HepG2 (cell line): ENCODE measurements around the gene ISOC2. TPM values are rescaled to one million over a fixed set of nuclear protein-coding genes. Genes with fewer than 3 reads are reported as not detected.

ENCODE experiments used
- BCLAF1 ChIP-seq: fragments of 450-650 bp; IDR thresholded peaks from 2 replicates; pipeline ENCODE4 v1.6.1; 2017; ENCODE audit warnings: mild to moderate bottlenecking
- CENPX ChIP-seq: sonication (generic); formaldehyde crosslinking; IDR thresholded peaks from 2 replicates; pipeline ENCODE4 v1.9.0; 2021; ENCODE audit warnings: mild to moderate bottlenecking, missing genetic modification reagents, moderate library complexity
- FOXO4 ChIP-seq: sonication (generic); formaldehyde crosslinking; conservative IDR thresholded peaks from 2 replicates; pipeline ENCODE4 v1.8.1; 2023; ENCODE audit warnings: missing genetic modification reagents
- ISL2 ChIP-seq: sonication (generic); formaldehyde crosslinking; IDR thresholded peaks from 2 replicates; pipeline ENCODE4 v1.5.0; 2020; ENCODE audit warnings: missing genetic modification reagents
- JUN ChIP-seq: sonication (generic); formaldehyde crosslinking; IDR thresholded peaks from 2 replicates; pipeline ENCODE4 v1.4.0; 2020; ENCODE audit warnings: mild to moderate bottlenecking, missing genetic modification reagents
- MAFF ChIP-seq: IDR thresholded peaks from 2 replicates; pipeline ENCODE4 v1.6.1; 2011; ENCODE audit warnings: low read depth, low read length, improper control_type of control experiment
- NFKBIZ ChIP-seq: IDR thresholded peaks from 2 replicates; pipeline ENCODE4 v1.6.1; 2018; ENCODE audit warnings: missing genetic modification reagents, missing compliant biosample characterization
- NONO ChIP-seq, 2 experiments: fragments of 450-650 bp in 1 of 2; sonication (generic) in 1 of 2; formaldehyde crosslinking in 1 of 2; IDR thresholded peaks in 1 of 2; conservative IDR thresholded peaks in 1 of 2; 2 replicates each; pipeline versions ENCODE4 v1.6.1 to v1.8.0; 2017 to 2022; ENCODE audit warnings: mild to moderate bottlenecking in 1 of 2, missing genetic modification reagents in 1 of 2, moderate library complexity in 1 of 2
- REXO4 ChIP-seq: sonication (generic); formaldehyde crosslinking; IDR thresholded peaks from 2 replicates; pipeline ENCODE4 v1.8.0; 2022; ENCODE audit warnings: missing genetic modification reagents, mild to moderate bottlenecking, borderline replicate concordance
- SYNCRIP ChIP-seq: fragments of 200-400 bp; formaldehyde crosslinking; IDR thresholded peaks from 2 replicates; pipeline ENCODE4 v1.6.1; 2018; ENCODE audit warnings: mild to moderate bottlenecking, low read depth, low read length; ENCODE audit not compliant: insufficient read depth
- U2AF2 ChIP-seq: fragments of 200-400 bp; formaldehyde crosslinking; IDR thresholded peaks from 2 replicates; pipeline ENCODE4 v1.6.1; 2017; ENCODE audit warnings: low read depth, mild to moderate bottlenecking, low read length
- WIZ ChIP-seq: sonication (generic); formaldehyde crosslinking; IDR thresholded peaks from 2 replicates; pipeline ENCODE4 v1.5.1; 2020; ENCODE audit warnings: mild to moderate bottlenecking, missing genetic modification reagents
- ZNF382 ChIP-seq: sonication (generic); formaldehyde crosslinking; IDR thresholded peaks from 2 replicates; pipeline ENCODE4 v1.5.0; 2020; ENCODE audit warnings: missing genetic modification reagents, mild to moderate bottlenecking, borderline replicate concordance
- ZNF496 ChIP-seq: sonication (generic); formaldehyde crosslinking; IDR thresholded peaks from 2 replicates; pipeline ENCODE4 v1.8.1; 2023; ENCODE audit warnings: mild to moderate bottlenecking, moderate library complexity, missing genetic modification reagents; ENCODE audit not compliant: insufficient replicate concordance
- polyA plus RNA-seq, 8 experiments: library from polyadenylated mRNA; depleted of rRNA in 3 of 8; stranded (reverse) in 7 of 8; unstranded in 1 of 8; fragments of >200 nt; fragmentation: Illumina TruSeq in 4 of 8; extraction: Trizol in 4 of 8; gene quantifications; 2 replicates each; pipeline versions ENCODE4 v1.2.1 to v1.2.3, GENCODE V29; 2011 to 2016; ENCODE audit warnings: low read depth in 4 of 8, missing spikeins in 1 of 8, mixed read lengths in 1 of 8; ENCODE audit not compliant: insufficient read depth in 1 of 8
- total RNA-seq, 5 experiments: library from RNA; depleted of rRNA; stranded (reverse); fragments of >200 nt; fragmentation: Illumina TruSeq; extraction: Trizol; gene quantifications; 2 replicates each; pipeline ENCODE4 v1.2.3, GENCODE V29; 2016; ENCODE audit warnings: low read depth in 1 of 5
- TF ChIP-seq, protein P1 (sequence below): sonication (generic); formaldehyde crosslinking; IDR thresholded peaks from 2 replicates; pipeline ENCODE4 v1.4.0; 2020; ENCODE audit warnings: mild to moderate bottlenecking, missing genetic modification reagents
- TF ChIP-seq, protein P2 (sequence below): sonication (generic); formaldehyde crosslinking; IDR thresholded peaks from 2 replicates; pipeline ENCODE4 v1.4.0; 2020; ENCODE audit warnings: missing genetic modification reagents
- TF ChIP-seq, protein P3 (sequence below): sonication (generic); formaldehyde crosslinking; IDR thresholded peaks from 2 replicates; pipeline ENCODE4 v1.5.1; 2020; ENCODE audit warnings: mild to moderate bottlenecking, missing genetic modification reagents, moderate library complexity

The ISOC2 gene
- total and polyA plus RNA-seq, 2 of the 13 experiments (the other 11 are each of a cell fraction or from before 2014, with no cell fraction given): 76.8 to 105 TPM

DNA sequence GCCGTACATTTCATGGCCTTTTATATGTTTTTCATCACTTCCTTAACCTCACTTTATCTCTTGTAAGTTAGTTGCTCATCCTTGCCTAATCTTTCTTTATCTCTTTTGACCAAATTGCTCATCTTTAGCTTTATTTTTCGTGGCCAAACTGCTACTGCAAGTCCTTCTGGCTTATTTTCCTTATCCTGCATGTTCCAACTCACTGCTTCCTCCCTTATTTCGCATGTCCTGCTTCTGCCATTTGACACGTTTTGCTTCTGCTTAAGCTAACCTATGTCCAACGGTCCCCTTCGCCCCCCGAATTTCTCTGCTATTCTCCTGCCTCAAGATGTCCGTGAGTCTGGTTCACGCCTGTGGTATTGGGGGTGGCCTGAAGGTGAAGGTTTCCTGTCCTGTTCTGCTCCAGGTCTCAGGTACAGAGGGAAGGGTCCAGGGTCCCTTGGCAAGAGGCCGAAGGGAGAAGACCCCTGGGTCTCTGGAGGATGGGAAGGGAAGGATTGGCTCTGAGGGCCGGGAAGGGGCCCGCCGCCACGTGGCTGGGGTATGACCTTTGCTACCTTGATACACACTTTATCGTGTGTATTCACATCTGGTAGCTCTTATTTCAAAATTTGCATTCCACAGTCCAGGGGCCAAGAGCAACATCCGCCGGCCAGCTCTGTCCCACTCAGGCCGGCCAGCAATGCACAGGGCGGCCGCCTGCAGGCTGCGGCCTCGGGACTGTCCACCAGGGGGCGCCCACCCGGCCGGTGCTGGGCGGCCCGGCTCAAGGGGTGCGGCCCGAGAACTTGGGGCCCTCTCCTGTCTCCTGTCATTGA is 6.0 kb upstream of the ISOC2 start (continued):
- TF ChIP-seq, protein P1, sequence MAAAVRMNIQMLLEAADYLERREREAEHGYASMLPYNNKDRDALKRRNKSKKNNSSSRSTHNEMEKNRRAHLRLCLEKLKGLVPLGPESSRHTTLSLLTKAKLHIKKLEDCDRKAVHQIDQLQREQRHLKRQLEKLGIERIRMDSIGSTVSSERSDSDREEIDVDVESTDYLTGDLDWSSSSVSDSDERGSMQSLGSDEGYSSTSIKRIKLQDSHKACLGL (CRISPR knock-in tag): no peak
- no peak for TF ChIP-seq NFKBIZ (CRISPR knock-in tag)
- TF ChIP-seq MAFF: no peak
- no peak for TF ChIP-seq NONO (IDR thresholded peaks at IDR 0.05)
- TF ChIP-seq NONO (CRISPR knock-in tag; conservative IDR thresholded peaks at IDR 0.05): peak; percentile 35; the same call in 1 of the 2 replicates
- TF ChIP-seq FOXO4 (CRISPR knock-in tag): no peak
- no peak for TF ChIP-seq ZNF496 (CRISPR knock-in tag)
- TF ChIP-seq ISL2 (CRISPR knock-in tag): 0 out of 2 replicates have a peak, but pooled peaks have one; percentile 39
- no peak for TF ChIP-seq JUN
- TF ChIP-seq CENPX (CRISPR knock-in tag): no peak
- no peak for TF ChIP-seq SYNCRIP
- TF ChIP-seq, protein P2, sequence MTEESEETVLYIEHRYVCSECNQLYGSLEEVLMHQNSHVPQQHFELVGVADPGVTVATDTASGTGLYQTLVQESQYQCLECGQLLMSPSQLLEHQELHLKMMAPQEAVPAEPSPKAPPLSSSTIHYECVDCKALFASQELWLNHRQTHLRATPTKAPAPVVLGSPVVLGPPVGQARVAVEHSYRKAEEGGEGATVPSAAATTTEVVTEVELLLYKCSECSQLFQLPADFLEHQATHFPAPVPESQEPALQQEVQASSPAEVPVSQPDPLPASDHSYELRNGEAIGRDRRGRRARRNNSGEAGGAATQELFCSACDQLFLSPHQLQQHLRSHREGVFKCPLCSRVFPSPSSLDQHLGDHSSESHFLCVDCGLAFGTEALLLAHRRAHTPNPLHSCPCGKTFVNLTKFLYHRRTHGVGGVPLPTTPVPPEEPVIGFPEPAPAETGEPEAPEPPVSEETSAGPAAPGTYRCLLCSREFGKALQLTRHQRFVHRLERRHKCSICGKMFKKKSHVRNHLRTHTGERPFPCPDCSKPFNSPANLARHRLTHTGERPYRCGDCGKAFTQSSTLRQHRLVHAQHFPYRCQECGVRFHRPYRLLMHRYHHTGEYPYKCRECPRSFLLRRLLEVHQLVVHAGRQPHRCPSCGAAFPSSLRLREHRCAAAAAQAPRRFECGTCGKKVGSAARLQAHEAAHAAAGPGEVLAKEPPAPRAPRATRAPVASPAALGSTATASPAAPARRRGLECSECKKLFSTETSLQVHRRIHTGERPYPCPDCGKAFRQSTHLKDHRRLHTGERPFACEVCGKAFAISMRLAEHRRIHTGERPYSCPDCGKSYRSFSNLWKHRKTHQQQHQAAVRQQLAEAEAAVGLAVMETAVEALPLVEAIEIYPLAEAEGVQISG: peak; percentile 34; the same call in 1 of the 2 replicates
- TF ChIP-seq WIZ (CRISPR knock-in tag): 0 out of 2 replicates have a peak, but pooled peaks have one; percentile 47
- TF ChIP-seq, protein P3, sequence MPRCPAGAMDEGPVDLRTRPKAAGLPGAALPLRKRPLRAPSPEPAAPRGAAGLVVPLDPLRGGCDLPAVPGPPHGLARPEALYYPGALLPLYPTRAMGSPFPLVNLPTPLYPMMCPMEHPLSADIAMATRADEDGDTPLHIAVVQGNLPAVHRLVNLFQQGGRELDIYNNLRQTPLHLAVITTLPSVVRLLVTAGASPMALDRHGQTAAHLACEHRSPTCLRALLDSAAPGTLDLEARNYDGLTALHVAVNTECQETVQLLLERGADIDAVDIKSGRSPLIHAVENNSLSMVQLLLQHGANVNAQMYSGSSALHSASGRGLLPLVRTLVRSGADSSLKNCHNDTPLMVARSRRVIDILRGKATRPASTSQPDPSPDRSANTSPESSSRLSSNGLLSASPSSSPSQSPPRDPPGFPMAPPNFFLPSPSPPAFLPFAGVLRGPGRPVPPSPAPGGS (CRISPR knock-in tag): peak; percentile 46; the same call in 1 of the 2 replicates
- TF ChIP-seq REXO4 (CRISPR knock-in tag): no peak
- no peak for TF ChIP-seq ZNF382 (CRISPR knock-in tag)
- no peak for TF ChIP-seq U2AF2
- TF ChIP-seq BCLAF1: no peak
- TF ChIP-seq, all 625 proteins: peak for 132
